HCT116 (cell line): ENCODE data around the gene SAE1. TPM values are rescaled to one million over a fixed set of nuclear protein-coding genes. Genes with fewer than 3 reads are reported as not detected.

ENCODE experiments used
- ATAC-seq: fragments of 200-7000 bp; cut with Tn5 transposase; 2 replicates; pipeline ENCODE4 v1.9.1; 2020; ENCODE audit warnings: mild to moderate bottlenecking, moderate library complexity
- BruUV-seq: library from RNA; stranded (reverse); fragments of 400-500 nt; replicated peaks from 2 replicates; lab custom pipeline; 2021; lab: Mats Ljungman, UMichigan
- CTCF ChIA-PET: fragments of 300-600 bp; sonication (Branson Sonifier 250); formaldehyde crosslinking; loops from one replicate; lab custom pipeline; 2021; ENCODE audit warnings: antibody characterized with exemption; lab: Charles Lee
- POLR2A ChIA-PET: fragments of 300-600, 350-600 bp; sonication (Branson Sonifier 250); formaldehyde crosslinking; loops from one replicate; lab custom pipeline; 2021; ENCODE audit warnings: antibody characterized with exemption; lab: Charles Lee
- RAD21 ChIA-PET, 2 experiments: fragments of 300-600 bp; sonication (Branson Sonifier 250); formaldehyde crosslinking; loops; one replicate each; lab custom pipeline; 2023; ENCODE audit warnings: low total read pairs in 2 of 2; ENCODE audit not compliant: uncharacterized antibody in 2 of 2, unreplicated experiment in 2 of 2, low non-redundant PET in 1 of 2; lab: Charles Lee
- DNase-seq: peaks from one replicate; pipeline ENCODE4 v3.0.0-alpha.2; 2010; ENCODE audit warnings: low read depth, low spot score
- H2AFZ ChIP-seq: fragments of 200-600 bp; shearing (Covaris generic), sonication (generic); 2 replicates; pipeline ENCODE4 v1.6.1; 2017; ENCODE audit warnings: low read depth, mixed run types, mixed read lengths, antibody characterized with exemption, low read length; ENCODE audit not compliant: poor library complexity, severe bottlenecking
- H3K27ac ChIP-seq: 2 replicates; pipeline ENCODE4 v1.5.1; 2012; ENCODE audit warnings: low read depth, low read length
- H3K27me3 ChIP-seq: fragments of 200-600 bp; sonication (generic); 2 replicates; pipeline ENCODE4 v1.6.1; 2016; ENCODE audit warnings: mixed run types, low read length, mixed read lengths; ENCODE audit not compliant: insufficient read depth
- H3K36me3 ChIP-seq, 2 experiments: fragments of 200-500 bp in 1 of 2; fragments of 200-600 bp in 1 of 2; sonication (Bioruptor generic) in 1 of 2; sonication (generic) in 1 of 2; 2 replicates each; pipeline versions ENCODE4 v1.5.1 to v1.6.1; 2014 to 2016; ENCODE audit warnings: low read length in 2 of 2, inconsistent platforms in 1 of 2, mixed read lengths in 1 of 2, mixed run types in 1 of 2; ENCODE audit not compliant: insufficient read depth in 2 of 2, control insufficient read depth in 1 of 2
- H3K4me1 ChIP-seq, 2 experiments: fragments of 200-600 bp in 1 of 2; sonication (generic) in 1 of 2; 2 replicates each; pipeline versions ENCODE4 v1.5.1 to v1.6.1; 2012 to 2017; ENCODE audit warnings: low read length in 2 of 2, inconsistent platforms in 1 of 2, mild to moderate bottlenecking in 1 of 2, mixed read lengths in 1 of 2, mixed run types in 1 of 2, moderate library complexity in 1 of 2; ENCODE audit not compliant: insufficient read depth in 2 of 2, control insufficient read depth in 1 of 2
- H3K4me2 ChIP-seq: fragments of 200-600 bp; sonication (generic); 2 replicates; pipeline ENCODE4 v1.6.1; 2017; ENCODE audit warnings: mixed run types, low read length, mixed read lengths
- H3K4me3 ChIP-seq, 2 experiments: fragments of 200-600 bp in 1 of 2; sonication (generic) in 1 of 2; replicated peaks in 1 of 2; 2 replicates each; pipeline ENCODE4 v1.5.1; 2011 to 2016; ENCODE audit warnings: low read length in 2 of 2, control low read depth in 1 of 2, low read depth in 1 of 2, mild to moderate bottlenecking in 1 of 2, mixed read lengths in 1 of 2, mixed run types in 1 of 2
- H3K79me2 ChIP-seq: fragments of 200-600 bp; sonication (generic); 2 replicates; pipeline ENCODE4 v1.6.1; 2017; ENCODE audit warnings: mild to moderate bottlenecking, mixed run types, low read length, moderate library complexity, mixed read lengths; ENCODE audit not compliant: insufficient read depth
- H3K9ac ChIP-seq: fragments of 200-600 bp; sonication (generic); 2 replicates; pipeline ENCODE4 v1.6.1; 2016; ENCODE audit warnings: low read length, mixed read lengths
- H3K9me2 ChIP-seq: fragments of 200-600 bp; sonication (generic), shearing (Covaris generic); 2 replicates; pipeline ENCODE4 v1.6.1; 2017; ENCODE audit warnings: mixed run types, mild to moderate bottlenecking, moderate library complexity; ENCODE audit not compliant: insufficient read depth
- H3K9me3 ChIP-seq, 2 experiments: fragments of 200-500 bp in 1 of 2; fragments of 200-600 bp in 1 of 2; sonication (Bioruptor generic) in 1 of 2; sonication (generic) in 1 of 2; 2 replicates each; pipeline ENCODE4 v1.6.1; 2014 to 2017; ENCODE audit warnings: low read length in 2 of 2, mixed read lengths in 2 of 2, inconsistent platforms in 1 of 2, low read depth in 1 of 2, mild to moderate bottlenecking in 1 of 2, mixed run types in 1 of 2, moderate library complexity in 1 of 2; ENCODE audit not compliant: control insufficient read depth in 1 of 2, insufficient read depth in 1 of 2
- H4K20me1 ChIP-seq: fragments of 200-600 bp; sonication (generic), shearing (Covaris generic); 2 replicates; pipeline ENCODE4 v1.6.1; 2017; ENCODE audit warnings: mixed run types, mild to moderate bottlenecking, moderate library complexity; ENCODE audit not compliant: insufficient read depth
- ATF3 ChIP-seq: IDR thresholded peaks from 2 replicates; pipeline ENCODE4 v1.6.1; 2012
- CEBPB ChIP-seq: IDR thresholded peaks from 2 replicates; pipeline ENCODE4 v1.6.1; 2012; ENCODE audit warnings: low read depth
- CTCF ChIP-seq, 3 experiments: fragments of 200-600 bp in 1 of 3; sonication (generic) in 1 of 3; IDR thresholded peaks in 2 of 3; conservative IDR thresholded peaks in 1 of 3; 2 replicates each; pipeline ENCODE4 v1.5.1; 2012 to 2017; ENCODE audit warnings: low read depth in 2 of 3, low read length in 2 of 3, antibody characterized with exemption in 1 of 3, borderline replicate concordance in 1 of 3, control low read depth in 1 of 3, mild to moderate bottlenecking in 1 of 3, mixed read lengths in 1 of 3, mixed run types in 1 of 3, moderate library complexity in 1 of 3; ENCODE audit not compliant: insufficient read depth in 1 of 3
- EGR1 ChIP-seq: IDR thresholded peaks from 2 replicates; pipeline ENCODE4 v1.6.1; 2012; ENCODE audit warnings: low read depth
- ELF1 ChIP-seq: IDR thresholded peaks from 2 replicates; pipeline ENCODE4 v1.6.1; 2012; ENCODE audit warnings: low read depth, borderline replicate concordance
- EZH2 ChIP-seq: fragments of 200-600 bp; sonication (generic); IDR thresholded peaks from 2 replicates; pipeline ENCODE4 v1.6.1; 2017; ENCODE audit warnings: antibody characterized with exemption, mixed run types
- MAX ChIP-seq: IDR thresholded peaks from 2 replicates; pipeline ENCODE4 v1.6.1; 2012
- POLR2A ChIP-seq: IDR thresholded peaks from 2 replicates; pipeline ENCODE4 v1.7.0; 2011; ENCODE audit warnings: borderline replicate concordance; ENCODE audit not compliant: insufficient read depth, insufficient read length; ENCODE audit errors: extremely low read depth
- REST ChIP-seq: IDR thresholded peaks from 2 replicates; pipeline ENCODE4 v1.6.1; 2012; ENCODE audit warnings: low read depth
- SIN3A ChIP-seq: IDR thresholded peaks from 2 replicates; pipeline ENCODE4 v1.6.1; 2012; ENCODE audit warnings: low read depth
- SRF ChIP-seq: IDR thresholded peaks from 2 replicates; pipeline ENCODE4 v1.6.1; 2012; ENCODE audit warnings: low read depth
- YY1 ChIP-seq: IDR thresholded peaks from 2 replicates; pipeline ENCODE4 v1.6.1; 2011; ENCODE audit warnings: low read length, low read depth, moderate library complexity, mild to moderate bottlenecking; ENCODE audit not compliant: insufficient replicate concordance; ENCODE audit errors: extremely low read depth
- ZNF274 ChIP-seq: fragments of 200-500 bp; sonication (Bioruptor generic); IDR thresholded peaks from 2 replicates; pipeline ENCODE4 v1.6.1; 2014; ENCODE audit warnings: mild to moderate bottlenecking, low read depth, low read length, inconsistent platforms
- intact Hi-C: fragments of 100-400 bp; cut with micrococcal nuclease; formaldehyde crosslinking; loops from 2 replicates; pipeline ENCODE4 v1.10.0; 2022
- total RNA-seq: library from RNA; stranded (reverse); gene quantifications from one replicate; pipeline ENCODE4 v1.2.1, GENCODE V29; 2021; ENCODE audit not compliant: unreplicated experiment

The SAE1 gene
- total RNA-seq, 1 experiment from 2014 or later = 213 TPM

- Histone ChIP-seq H3K27ac (peak overlapping the region; percentile 31), H2AFZ (no peak overlapping the region), H3K9me2 (no peaks in the 10 kb centered on the region), H3K4me1 (peaks cover 14 to 30% of the 10 kb centered on the region in 2 experiments; a peak in 3 of 4 replicates), H3K27me3 (no peaks in the 10 kb centered on the region), H3K36me3 (peaks cover 44 to 71% of the 10 kb centered on the region in 2 experiments), H4K20me1 (peaks cover 9% of the 10 kb centered on the region; the same call in 1 of the 2 replicates), H3K79me2 (peaks cover 93% of the 10 kb centered on the region), H3K9me3 (no peaks in the 10 kb centered on the region), H3K4me2 (no peak overlapping the region), H3K4me3 (no peak overlapping the region), H3K9ac (no peak overlapping the region)
- ATAC-seq (no peak), DNase-seq (no peak)
- TF ChIP-seq CEBPB = no peak
- no peak for TF ChIP-seq ATF3
- no peak for TF ChIP-seq REST
- no peak for TF ChIP-seq SRF
- no peak for TF ChIP-seq EGR1
- no peak for TF ChIP-seq EZH2
- no peak for TF ChIP-seq MAX
- TF ChIP-seq CTCF (IDR thresholded peaks at IDR 0.05 in 2 of 3, conservative IDR thresholded peaks at IDR 0.05 in 1 of 3; ENCODE audit: borderline replicate concordance in 1 of 3, insufficient read depth in 1 of 3, low read depth in 2 of 3, low read length in 2 of 3) = no peak
- no peak for TF ChIP-seq YY1
- TF ChIP-seq ZNF274 = no peak
- no peak for TF ChIP-seq ELF1
- no peak for TF ChIP-seq POLR2A
- TF ChIP-seq SIN3A = no peak
- intact Hi-C loops = no loop called here
- no TSS peak for BruUV-seq
- RAD21 ChIA-PET = no interaction called here
- POLR2A ChIA-PET = interaction anchor here (0.6 kb wide), 1 partner anchor 503 kb away, joined by 4 read pairs; no protein-coding TSS in a partner anchor
- CTCF ChIA-PET = no interaction called here
Observed at GRCh38 chr19:47152205-47152604, 21.6 kb downstream of the SAE1 start.
